Measurements from ENCODE around the gene CEBPG.

DNA sequence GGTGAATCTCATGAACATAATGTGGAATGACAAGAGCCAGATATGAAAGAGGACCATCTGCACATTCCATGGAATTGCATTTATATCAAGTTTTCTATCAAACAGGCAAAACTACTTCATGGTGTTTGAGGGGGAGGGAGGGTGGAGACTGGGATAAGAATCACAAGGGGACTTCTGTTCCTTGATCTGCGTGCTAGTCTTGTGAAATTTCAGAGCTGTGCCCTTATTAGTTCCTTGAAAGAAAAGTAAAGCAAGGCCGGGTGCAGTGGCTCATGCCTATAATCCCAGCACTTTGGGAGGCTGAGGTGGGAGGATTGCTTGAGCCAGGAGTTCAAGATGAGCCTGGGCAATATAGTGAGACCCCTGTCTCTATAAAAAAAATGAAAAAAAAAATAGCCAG is 30.2 kb upstream of the CEBPG start:
- TF ChIP-seq, protein P1, sequence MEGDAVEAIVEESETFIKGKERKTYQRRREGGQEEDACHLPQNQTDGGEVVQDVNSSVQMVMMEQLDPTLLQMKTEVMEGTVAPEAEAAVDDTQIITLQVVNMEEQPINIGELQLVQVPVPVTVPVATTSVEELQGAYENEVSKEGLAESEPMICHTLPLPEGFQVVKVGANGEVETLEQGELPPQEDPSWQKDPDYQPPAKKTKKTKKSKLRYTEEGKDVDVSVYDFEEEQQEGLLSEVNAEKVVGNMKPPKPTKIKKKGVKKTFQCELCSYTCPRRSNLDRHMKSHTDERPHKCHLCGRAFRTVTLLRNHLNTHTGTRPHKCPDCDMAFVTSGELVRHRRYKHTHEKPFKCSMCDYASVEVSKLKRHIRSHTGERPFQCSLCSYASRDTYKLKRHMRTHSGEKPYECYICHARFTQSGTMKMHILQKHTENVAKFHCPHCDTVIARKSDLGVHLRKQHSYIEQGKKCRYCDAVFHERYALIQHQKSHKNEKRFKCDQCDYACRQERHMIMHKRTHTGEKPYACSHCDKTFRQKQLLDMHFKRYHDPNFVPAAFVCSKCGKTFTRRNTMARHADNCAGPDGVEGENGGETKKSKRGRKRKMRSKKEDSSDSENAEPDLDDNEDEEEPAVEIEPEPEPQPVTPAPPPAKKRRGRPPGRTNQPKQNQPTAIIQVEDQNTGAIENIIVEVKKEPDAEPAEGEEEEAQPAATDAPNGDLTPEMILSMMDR (conservative IDR thresholded peaks at IDR 0.05; ENCODE audit: low read depth, low read length) = no peak
- no peak for TF ChIP-seq EZH2 (IDR thresholded peaks at IDR 0.05; ENCODE audit: borderline replicate concordance, low read depth, low read length, poor library complexity, severe bottlenecking)
